KOPT-K1 (cell line): ENCODE data around the gene SULF2.

Experiments used
- H3K27ac ChIP-seq: fragments of 200-600 bp; sonication (generic); 2 replicates; pipeline ENCODE4 v1.5.1; 2016; ENCODE audit warnings: antibody characterized with exemption, mild to moderate bottlenecking, low read depth, low read length; ENCODE audit not compliant: poor library complexity, severe bottlenecking
- H3K36me3 ChIP-seq: fragments of 200-600 bp; sonication (generic); 2 replicates; pipeline ENCODE4 v1.5.1; 2017; ENCODE audit warnings: antibody characterized with exemption, mild to moderate bottlenecking, low read length, moderate library complexity; ENCODE audit not compliant: insufficient read depth
- H3K9me3 ChIP-seq: fragments of 200-600 bp; sonication (generic); 2 replicates; pipeline ENCODE4 v1.5.1; 2017; ENCODE audit warnings: antibody characterized with exemption, low read length, mild to moderate bottlenecking; ENCODE audit not compliant: insufficient read depth, poor library complexity, severe bottlenecking

Gene SULF2

DNA sequence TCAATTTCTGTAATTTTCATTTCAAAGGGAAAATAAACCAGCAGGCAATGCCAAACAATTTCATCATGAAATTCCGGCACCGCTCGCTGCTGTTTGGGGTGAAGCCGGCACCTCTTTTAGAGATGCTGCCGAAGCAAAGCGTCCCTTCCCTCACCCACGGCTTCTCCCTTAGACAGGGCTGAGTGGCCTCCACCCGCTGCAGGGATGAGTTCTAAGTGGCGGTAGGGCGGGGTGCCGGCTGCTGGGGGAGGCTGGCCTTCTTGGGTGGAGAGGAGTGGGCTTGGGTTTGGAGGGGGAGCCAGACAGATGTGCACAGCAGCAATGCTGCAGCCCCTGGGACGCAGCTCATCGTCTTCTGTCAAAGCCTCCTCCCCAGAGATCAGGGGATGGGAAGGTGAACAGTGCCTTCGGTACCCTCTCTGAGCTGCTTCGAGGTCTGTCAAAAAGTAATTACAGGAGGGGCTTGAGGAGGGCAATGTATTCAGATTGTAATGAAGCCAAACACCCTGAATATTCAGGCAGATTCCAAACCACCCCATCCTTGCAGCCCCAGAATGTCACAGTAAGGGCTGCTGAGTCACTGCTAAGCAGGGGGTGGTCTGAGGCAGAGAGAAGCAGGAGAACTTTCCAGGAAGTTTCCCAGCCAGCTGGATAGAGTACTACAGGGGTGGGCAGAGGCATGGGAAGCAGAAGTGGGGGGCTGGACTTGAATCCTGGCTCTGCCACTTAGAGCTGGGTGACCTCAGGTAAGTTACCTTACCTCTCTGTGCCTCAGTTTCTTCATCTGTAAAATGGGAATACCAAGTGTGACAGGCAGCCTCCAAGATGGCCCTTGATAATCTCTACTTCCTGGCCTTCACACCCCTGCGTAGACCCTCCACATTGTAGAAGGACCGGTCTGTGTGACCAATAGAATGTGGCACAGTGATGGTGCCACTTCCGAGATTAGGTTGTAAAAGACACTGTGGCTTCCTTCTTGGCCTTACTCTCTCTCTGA, 96.6 kb downstream of the SULF2 start:
- H3K9me3 ChIP-seq: no peaks in the 10 kb centered on the region
- no peaks in the 10 kb centered on the region for H3K36me3 ChIP-seq
- no peak overlapping the region for H3K27ac ChIP-seq

DNA sequence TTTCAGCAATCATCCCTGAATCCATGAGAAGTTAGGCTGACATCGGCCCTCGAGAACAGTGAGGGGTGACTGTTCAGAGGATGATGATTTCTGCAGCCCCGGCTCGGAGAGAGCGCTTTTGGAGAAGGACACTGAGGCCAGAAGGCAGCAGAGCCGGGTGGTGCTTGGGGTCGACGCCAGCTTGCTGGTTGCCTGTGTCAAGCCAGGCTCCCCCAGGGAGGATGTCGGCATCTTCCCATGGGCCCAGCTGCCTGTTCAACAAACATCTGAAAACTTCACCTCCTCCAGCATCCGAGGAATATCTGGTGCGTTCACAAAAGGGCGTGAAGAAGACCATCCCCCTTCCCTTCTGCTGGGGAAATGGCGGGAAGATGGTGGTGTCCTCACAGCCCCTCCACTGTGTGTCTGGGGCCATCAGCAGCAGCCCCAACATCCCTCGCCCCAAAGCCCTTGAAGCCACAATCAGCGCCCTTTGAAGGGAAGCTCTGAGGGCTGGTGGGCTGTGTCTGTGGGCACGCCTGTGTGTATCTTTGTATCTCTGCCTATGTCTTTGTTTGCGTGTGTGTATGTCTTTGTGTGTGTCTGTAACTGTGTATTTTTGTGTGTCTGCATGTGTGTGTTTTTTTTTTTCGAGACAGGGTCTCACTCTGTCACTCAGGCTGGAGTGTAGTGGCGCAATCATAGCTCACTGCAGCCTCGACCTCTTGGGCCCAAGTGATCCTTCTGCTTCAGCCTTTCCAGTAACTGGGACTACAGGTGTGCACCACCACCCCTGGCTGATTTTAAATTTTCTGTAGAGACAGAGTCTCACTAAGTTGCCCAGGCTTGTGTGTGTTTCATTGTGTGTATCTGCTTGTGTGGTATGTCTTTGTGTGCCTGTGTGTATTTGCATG, 97.9 kb downstream of the SULF2 start:
- Histone ChIP-seq H3K9me3 (no peaks in the 10 kb centered on the region), H3K27ac (no peak overlapping the region), H3K36me3 (no peaks in the 10 kb centered on the region)

DNA sequence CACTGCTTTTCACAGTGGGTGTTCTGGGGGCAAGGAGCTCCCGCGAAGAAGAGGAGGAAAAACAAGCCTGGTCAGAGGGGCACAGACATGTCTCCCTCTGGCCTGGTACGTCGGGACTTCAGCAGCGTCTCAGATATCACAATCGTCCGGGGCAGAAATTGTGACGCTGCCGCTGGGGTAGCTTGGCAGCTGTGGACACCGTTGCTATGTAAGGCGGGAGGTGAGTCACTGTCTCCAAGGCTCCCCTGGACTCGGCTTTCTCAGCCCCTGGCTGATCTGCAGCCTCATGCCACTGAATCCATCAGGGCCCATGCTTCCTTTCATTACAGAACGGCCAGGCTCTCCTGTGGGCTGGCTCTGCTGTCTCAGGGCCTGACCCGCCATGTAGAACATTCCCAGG, 98.7 kb downstream of the SULF2 start:
- Histone ChIP-seq H3K27ac (no peak overlapping the region), H3K9me3 (no peaks in the 10 kb centered on the region), H3K36me3 (no peaks in the 10 kb centered on the region)

DNA sequence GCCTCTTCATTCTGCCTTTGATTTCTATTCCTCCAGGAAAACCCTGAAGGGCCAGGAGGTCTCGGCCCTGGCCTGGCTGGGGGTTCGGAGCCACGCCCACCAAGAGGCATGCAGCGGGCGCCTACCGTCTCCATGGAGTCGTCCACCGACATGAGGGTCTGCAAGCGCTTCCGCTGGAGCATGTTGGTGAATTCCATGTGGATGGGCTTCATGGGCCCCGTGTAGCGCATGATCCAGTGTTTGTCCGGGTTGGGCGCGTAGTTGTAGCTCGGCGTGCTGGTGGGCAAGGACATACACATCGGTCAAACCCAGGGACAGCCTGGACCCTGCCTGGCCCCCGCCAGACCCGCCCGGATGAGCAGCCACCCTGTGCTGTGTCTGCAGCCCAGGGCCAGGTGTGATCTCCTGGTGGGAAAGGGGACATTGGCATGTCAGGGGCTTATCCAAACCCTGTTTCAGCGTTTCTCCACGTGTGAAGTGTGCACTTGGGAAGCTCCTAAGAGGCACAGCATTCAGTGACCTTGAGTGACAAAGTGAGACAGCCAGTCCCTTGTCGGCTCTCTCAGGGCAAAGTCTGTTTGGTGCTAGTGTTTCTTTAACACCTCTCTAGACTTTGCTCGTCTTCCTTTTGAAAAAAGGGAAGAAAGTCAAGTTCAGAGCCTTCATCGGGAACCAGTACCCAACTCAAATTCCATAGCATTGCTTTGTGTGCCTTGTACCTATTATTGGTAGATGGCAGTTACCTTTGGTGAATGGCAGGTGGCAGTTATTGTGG, 100.8 kb downstream of the SULF2 start:
- Histone ChIP-seq H3K9me3 (no peaks in the 10 kb centered on the region), H3K36me3 (no peaks in the 10 kb centered on the region), H3K27ac (no peak overlapping the region)

DNA sequence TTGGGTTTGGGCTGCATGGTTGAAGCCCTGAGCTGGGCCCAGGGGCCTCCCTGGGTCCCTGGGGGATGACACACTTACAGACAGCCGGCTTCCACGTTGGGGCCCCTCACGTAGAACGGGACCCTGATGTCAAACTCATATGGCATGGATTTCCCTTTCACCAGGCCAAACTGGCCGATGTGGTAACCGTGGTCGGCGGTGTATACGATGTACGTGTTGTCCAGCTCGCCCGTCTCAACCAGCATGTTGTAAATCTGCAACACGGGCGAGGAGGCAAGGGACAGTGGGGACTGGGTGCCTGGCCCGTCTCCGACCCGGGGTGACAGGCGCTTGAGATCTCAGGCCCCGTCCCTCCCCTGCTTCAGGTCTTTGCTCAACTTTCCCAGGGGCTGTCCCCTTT, 102.4 kb downstream of the SULF2 start:
- Histone ChIP-seq H3K36me3 (no peaks in the 10 kb centered on the region), H3K27ac (no peak overlapping the region), H3K9me3 (no peaks in the 10 kb centered on the region)

DNA sequence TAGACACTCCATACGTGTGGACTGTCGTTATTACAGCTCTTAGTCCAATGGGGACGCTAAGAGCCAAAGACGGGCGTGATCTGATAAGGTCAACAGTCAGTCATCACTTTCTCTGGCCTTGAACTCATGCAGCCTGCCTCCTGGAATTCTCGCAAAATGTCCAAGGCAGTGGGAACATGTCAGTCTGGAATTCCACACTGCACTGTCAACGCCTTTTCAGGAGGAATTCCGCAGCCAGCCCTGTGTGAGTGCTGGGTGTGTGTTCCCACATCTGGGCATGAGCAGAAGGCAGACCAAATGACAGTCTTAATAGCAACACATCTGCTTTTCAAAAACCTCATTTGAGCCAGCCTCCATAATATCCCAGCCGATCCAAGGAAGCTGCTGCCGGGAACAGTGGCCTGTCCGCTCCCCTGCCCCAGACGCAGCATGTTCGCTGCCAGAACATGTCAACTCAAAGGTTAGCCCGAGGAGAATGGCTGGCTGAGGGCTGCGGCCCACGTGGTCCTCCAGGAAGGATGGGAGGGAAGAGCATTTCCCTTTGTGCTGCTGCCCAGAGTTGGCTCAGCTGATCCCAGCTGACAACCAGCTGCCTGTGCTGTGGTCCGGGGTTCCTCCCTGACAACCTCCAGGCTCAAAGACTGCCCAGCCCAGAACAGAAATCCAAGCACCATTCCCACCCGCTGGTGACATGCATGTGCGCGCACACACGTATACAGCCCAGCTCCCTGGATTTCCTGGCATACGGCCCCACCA, 103.1 kb downstream of the SULF2 start:
- Histone ChIP-seq H3K36me3 (no peaks in the 10 kb centered on the region), H3K9me3 (no peaks in the 10 kb centered on the region), H3K27ac (no peak overlapping the region)

DNA sequence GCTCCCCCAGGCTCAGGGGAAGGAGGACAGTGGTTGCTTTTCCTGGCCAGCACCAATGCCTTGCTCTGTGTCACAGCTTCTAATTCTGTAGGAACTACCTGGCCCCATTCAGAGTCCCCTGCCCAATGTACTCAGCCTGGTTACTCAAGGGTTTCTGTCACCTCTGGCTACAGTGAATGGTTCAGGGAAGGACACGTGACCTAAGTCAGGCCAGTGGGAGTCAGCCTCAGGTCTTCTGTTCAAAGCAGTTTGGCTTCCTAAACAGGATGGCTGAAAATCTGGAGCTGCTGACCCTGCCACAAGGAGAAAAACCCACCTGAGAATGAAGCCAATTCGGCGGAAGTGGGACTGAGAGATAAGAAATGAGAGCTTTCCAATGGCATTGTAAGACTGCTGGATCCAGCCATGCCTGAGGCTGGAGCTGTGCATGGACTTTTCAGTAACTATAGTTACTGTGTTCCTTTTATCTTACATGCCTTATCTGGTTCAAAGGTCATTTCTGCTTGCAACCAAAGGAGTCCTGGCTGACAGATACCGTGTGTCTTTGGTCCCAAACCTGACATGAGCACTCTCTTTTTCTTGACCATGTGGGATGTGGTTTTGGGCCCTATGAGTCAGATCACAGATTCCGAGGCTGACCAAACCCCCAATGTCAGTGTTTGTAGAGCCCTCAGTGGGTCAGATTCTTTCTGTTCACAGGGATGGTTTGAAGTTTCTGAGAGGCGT, 104.3 kb downstream of the SULF2 start:
- H3K27ac ChIP-seq: no peak overlapping the region
- no peaks in the 10 kb centered on the region for H3K36me3 ChIP-seq
- H3K9me3 ChIP-seq: no peaks in the 10 kb centered on the region

DNA sequence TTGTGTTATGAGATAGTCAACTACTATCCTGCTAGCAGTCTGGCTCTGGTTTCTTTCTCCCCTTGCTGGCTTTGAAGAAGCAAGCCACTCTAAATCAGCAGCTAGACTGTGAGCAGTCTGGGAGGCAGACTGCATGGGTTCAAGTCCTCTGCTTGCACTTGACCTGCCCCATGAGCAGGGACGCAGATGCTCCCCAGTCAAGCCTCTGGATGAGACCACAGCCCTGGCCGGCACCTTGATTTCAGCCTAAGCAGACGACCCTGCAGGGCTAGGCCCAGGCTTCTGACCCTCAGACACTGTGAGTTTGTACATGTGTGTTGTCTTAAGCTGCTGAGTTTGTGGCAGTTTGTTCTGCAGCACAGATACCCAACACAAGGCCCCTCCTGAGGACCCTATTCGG, 105.8 kb downstream of the SULF2 start:
- Histone ChIP-seq H3K9me3 (no peaks in the 10 kb centered on the region), H3K36me3 (no peaks in the 10 kb centered on the region), H3K27ac (no peak overlapping the region)

DNA sequence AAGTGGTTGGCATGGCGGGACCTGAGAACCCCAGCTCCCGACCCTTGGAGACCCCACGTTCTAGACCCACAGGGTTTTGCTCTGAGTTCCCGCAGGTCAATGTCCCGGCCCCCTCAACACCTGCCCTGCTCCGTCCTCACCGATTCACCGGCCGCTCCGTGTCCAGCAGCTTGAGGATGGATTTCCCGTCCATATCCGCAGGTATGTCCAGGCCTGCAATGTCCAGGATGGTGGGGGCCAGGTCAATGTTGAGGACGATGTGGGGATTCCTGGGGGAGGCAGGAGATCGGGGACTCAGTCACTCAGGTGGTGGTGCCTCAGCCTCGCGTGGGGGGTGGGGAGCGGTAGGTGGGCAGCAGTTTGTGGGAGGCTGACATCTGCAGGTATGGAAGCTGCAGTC, 106.7 kb downstream of the SULF2 start:
- H3K27ac ChIP-seq: no peak overlapping the region
- no peaks in the 10 kb centered on the region for H3K36me3 ChIP-seq
- H3K9me3 ChIP-seq: no peaks in the 10 kb centered on the region

DNA sequence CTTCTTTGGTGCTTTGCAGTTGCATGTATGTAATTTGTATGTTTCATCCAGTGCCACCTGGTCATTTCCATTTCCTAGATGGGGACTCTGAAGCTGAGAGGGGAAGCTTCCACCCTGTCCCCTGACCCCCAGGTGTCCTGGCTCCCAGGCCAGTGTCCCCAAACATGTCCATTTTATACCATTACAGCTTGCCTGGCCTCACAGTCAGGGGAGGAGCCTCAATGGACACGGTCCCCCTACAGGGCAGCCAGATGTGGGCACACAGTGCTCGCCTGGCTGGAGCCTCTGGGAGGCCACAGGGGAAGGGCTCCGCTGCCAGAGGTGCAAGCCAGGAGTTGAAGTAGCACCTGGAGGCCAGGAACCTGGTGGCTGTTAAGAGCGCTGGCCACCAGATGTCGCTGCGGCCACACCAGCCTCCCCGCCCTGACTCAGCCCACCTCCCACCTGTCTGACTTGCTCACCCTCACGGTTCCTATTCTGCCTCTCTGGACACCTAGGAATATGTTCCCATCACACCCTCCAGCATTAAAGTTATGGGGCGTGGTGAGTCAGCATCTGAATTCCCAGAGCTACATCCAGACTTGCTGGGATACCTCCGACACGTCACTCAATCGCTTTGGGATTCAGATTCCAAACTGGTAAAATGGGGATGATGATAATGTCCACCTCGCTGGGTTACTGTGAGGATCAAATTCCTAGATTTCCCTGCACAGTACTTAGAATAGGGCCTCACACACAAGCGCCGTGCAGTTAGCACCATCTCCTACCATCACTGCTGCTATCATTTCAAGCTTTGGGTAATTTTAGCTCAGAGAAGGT, 107.4 kb downstream of the SULF2 start:
- Histone ChIP-seq H3K27ac (no peak overlapping the region), H3K36me3 (no peaks in the 10 kb centered on the region), H3K9me3 (no peaks in the 10 kb centered on the region)

DNA sequence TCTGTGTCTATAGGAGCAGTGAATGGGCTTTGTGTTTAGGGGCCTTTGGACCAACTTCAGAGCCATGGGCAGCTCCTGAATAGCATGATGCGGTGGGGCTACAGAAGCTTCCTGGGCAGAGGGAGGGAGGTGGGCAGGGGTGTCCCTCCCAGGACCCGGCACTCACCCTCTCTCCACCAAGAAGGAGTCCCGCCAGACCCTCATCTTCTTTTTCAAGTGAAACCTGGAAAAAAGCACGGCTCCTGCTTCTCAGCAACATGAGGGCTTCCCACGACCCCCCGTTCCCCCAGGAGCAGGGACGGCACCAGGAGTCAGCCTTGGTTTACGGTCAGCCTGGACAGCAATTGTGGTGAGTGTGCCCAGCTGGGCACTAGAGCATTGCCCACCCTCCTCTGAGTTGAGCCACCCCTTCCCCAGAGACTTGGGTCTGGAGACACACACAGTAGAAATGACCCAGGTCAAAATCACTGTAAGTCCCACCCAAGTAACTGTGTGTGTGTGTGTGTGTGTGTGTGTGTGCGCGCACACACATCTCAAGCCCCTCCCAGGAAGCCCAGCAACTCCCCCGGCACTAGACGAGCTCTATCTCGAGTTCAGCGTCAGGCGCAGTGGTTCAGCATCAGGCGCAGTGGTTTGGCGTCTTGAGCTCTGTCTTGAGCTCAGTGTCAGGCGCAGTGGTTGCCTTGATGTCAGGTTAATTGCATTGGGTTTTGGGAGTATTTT, 108.2 kb downstream of the SULF2 start:
- H3K9me3 ChIP-seq: no peaks in the 10 kb centered on the region
- no peaks in the 10 kb centered on the region for H3K36me3 ChIP-seq
- no peak overlapping the region for H3K27ac ChIP-seq

DNA sequence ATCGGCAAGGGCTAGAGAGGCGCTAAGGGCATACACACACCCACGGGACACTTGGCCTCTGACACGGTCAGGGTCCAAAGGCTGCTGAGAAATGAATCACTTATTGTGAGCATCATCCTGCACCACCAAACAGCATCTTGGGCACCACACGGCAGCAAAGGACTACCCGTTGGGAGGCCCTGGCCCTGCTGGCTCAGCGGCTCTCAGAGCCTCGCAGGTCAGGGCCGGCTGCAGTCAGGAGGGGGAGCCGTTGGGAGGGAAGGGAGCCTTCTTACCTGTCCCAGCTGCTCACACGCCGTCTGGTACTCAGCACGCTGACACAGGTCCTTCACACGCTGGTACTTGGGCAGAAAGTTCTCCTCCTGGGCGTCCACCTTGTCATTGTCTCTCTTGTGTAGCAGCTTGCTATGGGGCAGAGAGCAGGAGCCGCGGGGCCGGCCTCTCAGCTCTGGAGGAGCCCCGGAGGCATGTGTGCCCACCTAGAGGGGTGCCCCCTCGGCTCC, 109.0 kb downstream of the SULF2 start:
- no peaks in the 10 kb centered on the region for H3K9me3 ChIP-seq
- H3K27ac ChIP-seq: no peak overlapping the region
- H3K36me3 ChIP-seq: no peaks in the 10 kb centered on the region
